Motor neuron (in vitro differentiated cells): ENCODE data around the gene ADRA2C. TPM values are rescaled to one million over a fixed set of nuclear protein-coding genes. Genes with fewer than 3 reads are reported as not detected.

Source experiments
- ATAC-seq, 8 experiments: fragments of 200-7000 bp; cut with Tn5 transposase; replicated peaks in 6 of 8; 2 replicates each; pipeline ENCODE4 v1.8.0; 2021; ENCODE audit warnings: mild to moderate bottlenecking in 8 of 8, moderate library complexity in 8 of 8
- H3K27ac ChIP-seq, 2 donors: fragments of 250-450 bp; sonication (Bioruptor Pico); 2 replicates each; pipeline ENCODE4 v1.9.0; 2021; ENCODE audit warnings: antibody characterized with exemption in 2 of 2, mild to moderate bottlenecking in 2 of 2, moderate library complexity in 1 of 2
- H3K4me1 ChIP-seq, 2 donors: fragments of 250-450 bp; sonication (Bioruptor Pico); replicated peaks in 1 of 2; 2 replicates each; pipeline ENCODE4 v1.6.1; 2021; ENCODE audit warnings: antibody characterized with exemption in 2 of 2, mild to moderate bottlenecking in 2 of 2, moderate library complexity in 1 of 2
- H3K4me3 ChIP-seq, 5 donors: fragments of 250-450 bp; sonication (Bioruptor Pico); 2 replicates each; pipeline ENCODE4 v1.9.0; 2021; ENCODE audit warnings: antibody characterized with exemption in 5 of 5, mild to moderate bottlenecking in 5 of 5, moderate library complexity in 4 of 5
- WGBS, 10 experiments: fragments of 450-650 bp; shearing (Covaris generic); methylation state at CpG; one replicate each; pipeline ENCODE4 v1.0.0; 2022; 5-methylcytosine and 5-hydroxymethylcytosine counted together
- in situ Hi-C, 9 experiments: fragments of 400-800 bp; cut with MboI; loops; one replicate each; pipeline ENCODE4 v1.15.0; 2021; ENCODE audit warnings: low sequenced_read_pairs in 9 of 9, low pct_unique_long_range_greater_than_20kb in 2 of 9; ENCODE audit not compliant: unreplicated experiment in 9 of 9
- total RNA-seq, 8 experiments: library from RNA; unstranded; fragments of 300-600 nt; gene quantifications; 2 replicates each; pipeline versions ENCODE4 v1.2.3 to v1.2.4, GENCODE V29; 2022

Gene ADRA2C
- total RNA-seq, 8 experiments from 2014 or later = 0.24 to 6.9 (median 2.6) TPM

DNA sequence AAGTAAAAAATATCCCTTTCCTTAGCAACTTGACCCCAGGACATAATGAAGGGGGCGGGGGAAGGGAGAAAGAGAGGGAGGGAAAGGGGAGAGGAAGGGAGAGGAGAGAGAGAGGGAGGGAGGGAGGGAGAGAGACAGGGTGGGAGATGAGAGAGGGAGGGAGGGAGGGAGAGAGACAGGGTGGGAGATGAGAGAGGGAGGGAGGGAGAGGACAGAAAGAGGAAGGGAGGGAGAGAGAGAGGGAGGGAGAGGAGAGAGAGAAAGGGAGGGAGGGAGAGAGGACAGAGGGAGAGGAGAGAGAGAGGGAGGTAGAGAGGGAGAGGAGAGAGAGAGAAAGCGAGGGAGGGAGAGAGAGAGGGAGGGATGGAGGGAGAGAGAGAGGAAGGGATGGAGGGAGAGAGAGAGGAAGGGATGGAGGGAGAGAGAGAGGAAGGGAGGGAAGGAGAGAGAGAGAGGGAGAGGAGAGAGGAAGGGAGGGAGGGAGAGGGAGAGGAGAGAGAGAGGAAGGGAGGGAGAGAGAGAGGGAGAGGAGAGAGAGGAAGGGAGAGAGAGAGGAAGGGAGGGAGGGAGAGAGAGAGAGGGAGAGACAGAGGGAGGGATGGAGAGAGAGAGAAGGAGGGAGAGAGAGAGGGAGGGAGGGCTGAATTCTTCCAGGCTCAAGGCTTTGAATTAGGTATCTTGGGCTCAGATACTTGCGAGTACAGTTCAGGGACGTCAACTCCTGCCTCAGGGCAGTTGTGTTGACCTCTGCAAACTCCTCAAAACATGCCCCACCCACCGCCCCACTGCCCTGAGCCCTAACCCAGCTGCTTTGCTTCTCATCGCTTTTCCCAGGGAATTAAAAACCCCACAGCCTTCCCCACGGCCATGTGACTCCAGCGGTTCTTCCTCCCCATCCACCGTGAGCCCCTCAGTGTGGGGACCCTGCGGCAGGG is 40.0 kb upstream of the ADRA2C start:
- Histone ChIP-seq H3K27ac (no peak overlapping the region), H3K4me1 (peaks cover 20 to 27% of the 10 kb centered on the region in 2 donors), H3K4me3 (no peak overlapping the region)
- 19% methylated on average over 3 of the region's 10 CpGs; no CpG with 5 or more reads in 9 of the 10 experiments for WGBS, 10 experiments
- peak in 4 of 8 experiments; percentile 18 to 83 (median 70) for ATAC-seq
- in situ Hi-C loops = no loop called here

DNA sequence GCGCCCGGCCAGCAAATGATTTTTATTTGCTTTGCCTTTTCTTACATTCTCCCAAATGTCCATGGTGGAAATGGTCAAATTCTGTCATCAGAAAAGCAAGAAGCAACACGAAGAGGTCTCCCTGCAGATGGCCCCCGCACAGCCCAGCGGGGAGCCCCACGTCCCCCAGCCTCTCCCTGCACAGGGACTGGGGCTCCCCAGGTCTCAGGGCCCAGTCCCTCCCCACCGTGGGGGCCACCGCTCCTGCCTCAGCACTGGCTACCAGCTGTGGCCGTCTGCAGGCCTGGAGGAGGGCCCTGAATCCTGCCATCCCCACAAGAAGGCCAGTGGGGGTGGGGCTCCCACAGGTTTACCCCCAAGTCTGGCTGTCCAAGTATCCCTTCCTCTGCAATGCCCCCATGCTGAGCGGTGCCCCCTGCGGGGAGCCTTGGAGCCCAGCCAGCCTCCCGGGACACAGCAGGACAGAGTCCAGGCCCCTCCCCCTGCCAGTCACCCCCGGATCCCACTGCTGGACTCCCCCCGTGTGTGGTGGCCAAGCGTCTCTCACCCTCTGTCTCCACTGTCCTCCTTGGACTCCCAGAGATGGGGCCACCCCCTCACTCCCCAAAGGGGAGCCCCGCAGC is 38.2 kb upstream of the ADRA2C start:
- Histone ChIP-seq H3K4me3 (no peak overlapping the region), H3K4me1 (peaks cover 20 to 25% of the 10 kb centered on the region in 2 donors), H3K27ac (no peak overlapping the region)
- WGBS, 10 experiments = 20 to 100% methylated on average over 1 to 2 of the region's 16 CpGs; no CpG with 5 or more reads in 8 of the 10 experiments
- in situ Hi-C loops = no loop called here
- ATAC-seq = no peak

DNA sequence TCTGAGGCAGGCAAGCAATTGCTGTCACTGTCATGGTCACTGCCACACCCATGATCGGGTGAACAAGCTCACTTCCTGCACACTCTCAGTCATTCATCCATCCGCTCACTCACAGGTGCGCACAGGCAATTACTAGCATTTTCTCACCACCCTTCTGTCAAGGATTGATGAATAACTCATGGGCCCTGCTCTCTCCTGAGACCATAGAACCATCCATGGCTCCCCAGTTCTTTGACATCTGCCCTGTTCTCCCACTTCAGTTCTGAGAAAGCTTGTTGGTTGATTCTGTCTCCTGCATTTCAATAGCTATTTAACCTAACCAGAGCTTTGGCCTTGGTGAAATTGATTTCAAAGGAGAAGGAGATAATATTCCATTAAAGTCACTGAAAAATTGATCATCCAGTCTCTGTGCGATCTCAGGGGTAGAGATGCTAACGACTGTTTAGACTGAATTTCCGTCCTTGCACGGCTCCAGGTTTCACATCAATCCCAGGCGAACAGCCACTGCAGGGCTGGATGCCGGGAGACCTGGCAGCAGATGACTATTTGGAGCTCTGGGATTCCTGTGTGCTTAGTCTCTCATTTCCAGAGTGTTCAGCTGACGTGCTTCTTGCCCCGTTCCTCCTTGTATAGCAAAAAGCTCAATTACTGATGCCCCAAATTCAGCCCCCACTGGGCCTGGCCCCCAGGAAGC is 36.9 kb upstream of the ADRA2C start:
- WGBS, 10 experiments = 0 to 100% (median 73%) methylated on average over 1 to 8 of the region's 11 CpGs; no CpG with 5 or more reads in 1 of the 10 experiments
- no peak overlapping the region for H3K4me3 ChIP-seq
- in situ Hi-C loops = no loop called here
- H3K4me1 ChIP-seq = peaks cover 14 to 20% of the 10 kb centered on the region in 2 donors
- no peak overlapping the region for H3K27ac ChIP-seq
- ATAC-seq = no peak

DNA sequence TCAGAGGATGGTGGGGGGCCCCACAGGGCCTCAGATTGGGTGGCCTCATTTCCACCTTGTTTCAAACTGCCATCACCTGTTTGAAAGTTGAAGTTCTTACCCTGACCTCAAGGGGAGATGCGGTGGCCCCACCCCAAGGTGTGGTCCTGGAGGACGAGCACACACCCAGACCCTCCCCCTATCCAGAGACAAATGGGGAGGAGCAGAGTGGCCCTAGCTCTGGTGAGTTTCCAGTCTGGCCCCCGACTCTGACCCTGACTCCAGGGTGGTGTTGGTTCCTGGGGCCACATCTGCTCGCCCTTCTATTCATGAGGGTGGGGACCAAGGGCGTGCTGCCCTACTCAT is 36.3 kb upstream of the ADRA2C start:
- Histone ChIP-seq H3K4me3 (no peak overlapping the region), H3K4me1 (peaks cover 8 to 15% of the 10 kb centered on the region in 2 donors), H3K27ac (no peak overlapping the region)
- WGBS, 10 experiments = 0 to 80% (median 60%) methylated on average over 1 to 2 of the region's 5 CpGs; no CpG with 5 or more reads in 7 of the 10 experiments
- ATAC-seq = no peak
- in situ Hi-C loops = no loop called here

DNA sequence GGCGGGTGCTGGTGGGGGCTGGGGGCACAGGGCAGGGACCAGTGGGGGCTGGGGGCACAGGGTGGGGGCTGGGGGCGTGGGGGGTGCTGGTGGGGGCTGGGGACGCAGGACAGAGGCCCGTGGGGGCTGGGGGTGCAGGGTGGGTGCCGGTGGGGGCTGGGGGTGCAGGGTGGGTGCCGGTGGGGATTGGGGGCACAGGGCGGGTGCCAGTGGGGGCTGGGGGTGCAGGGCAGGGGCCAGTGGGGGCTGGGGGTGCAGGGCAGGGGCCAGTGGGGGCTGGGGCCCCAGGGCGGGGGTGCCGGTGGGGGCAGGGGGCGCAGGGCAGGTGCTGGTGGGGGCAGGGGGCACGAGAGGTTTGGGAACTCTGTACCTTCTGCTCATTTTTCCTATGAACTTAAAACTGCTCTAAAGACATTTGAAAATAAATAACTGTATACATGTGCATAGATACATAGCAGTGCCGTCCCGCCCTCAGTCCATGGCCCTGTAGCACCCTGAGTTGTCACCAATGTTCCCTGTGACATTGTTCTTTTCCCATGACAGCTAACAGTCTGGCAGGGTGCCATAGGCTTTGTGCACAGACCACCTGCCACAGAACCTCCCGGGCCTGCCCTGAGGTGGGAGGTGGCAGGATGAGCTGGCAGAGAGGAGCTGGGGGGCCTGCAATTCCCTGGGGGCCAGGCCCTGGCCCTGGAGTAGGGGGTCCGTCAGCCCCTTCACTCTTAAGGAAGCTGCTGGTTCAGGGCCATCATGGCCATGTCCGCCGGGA is 35.6 kb upstream of the ADRA2C start:
- 80 to 100% (median 83%) methylated on average over 1 of the region's 17 CpGs; no CpG with 5 or more reads in 7 of the 10 experiments for WGBS, 10 experiments
- in situ Hi-C loops = no loop called here
- Histone ChIP-seq H3K4me3 (no peak overlapping the region), H3K4me1 (peaks cover under 1 to 7% of the 10 kb centered on the region in 2 donors), H3K27ac (no peak overlapping the region)
- peak in 2 of 8 experiments; percentile 36 to 41 for ATAC-seq

DNA sequence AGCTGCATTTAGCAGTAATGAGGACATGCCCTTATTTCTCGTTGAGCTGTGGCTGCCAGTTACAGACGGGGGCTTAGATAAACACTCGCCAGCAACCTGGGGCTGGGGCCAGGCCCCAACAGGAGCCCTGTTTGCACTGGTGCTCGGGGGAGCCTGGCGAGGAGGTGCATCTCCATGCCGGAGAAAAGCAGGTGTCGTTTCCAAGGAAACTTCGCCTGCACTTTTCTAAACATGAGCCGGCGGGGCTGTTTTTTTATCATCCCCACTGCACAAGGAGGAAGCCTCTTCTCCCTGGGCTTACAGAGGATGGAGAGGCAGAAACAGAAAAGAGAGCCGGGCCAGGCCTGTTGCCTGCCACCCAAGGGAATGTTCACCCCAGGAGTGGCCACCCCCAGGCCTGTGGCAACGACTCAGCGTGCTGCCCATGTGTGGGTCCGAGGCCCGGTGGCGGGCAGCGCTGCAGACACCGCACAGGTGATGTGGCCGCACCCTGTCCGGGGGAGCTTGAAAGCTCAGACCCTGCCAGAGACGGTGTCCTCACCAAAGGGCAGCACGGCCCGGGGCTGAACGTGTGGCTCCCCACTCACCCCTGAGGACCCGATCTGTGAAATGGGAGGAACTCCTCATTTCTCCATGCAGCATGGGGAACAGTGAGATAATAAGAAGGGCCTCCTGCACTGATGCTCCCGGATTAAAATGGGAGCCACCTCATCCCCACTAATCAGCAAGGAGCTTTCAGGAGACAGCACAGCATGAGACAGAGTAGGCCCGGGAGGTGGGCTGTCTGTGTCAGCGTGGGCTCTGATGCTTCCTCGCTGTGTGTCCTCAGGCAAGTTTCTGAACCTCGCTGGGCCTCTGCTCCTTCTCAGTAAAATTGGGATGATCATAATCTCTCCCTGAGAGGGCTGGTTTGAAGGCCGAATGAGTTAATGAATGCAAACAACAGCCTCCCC is 33.8 kb upstream of the ADRA2C start:
- in situ Hi-C loops = no loop called here
- no peaks in the 10 kb centered on the region for H3K4me1 ChIP-seq
- 24 to 77% (median 67%) methylated on average over 1 to 13 of the region's 31 CpGs; no CpG with 5 or more reads in 2 of the 10 experiments for whole genome bisulfite sequencing, 10 experiments
- no peak overlapping the region for H3K4me3 ChIP-seq
- no peak overlapping the region for H3K27ac ChIP-seq
- peak in 1 of 8 experiments; percentile 52 for ATAC-seq

DNA sequence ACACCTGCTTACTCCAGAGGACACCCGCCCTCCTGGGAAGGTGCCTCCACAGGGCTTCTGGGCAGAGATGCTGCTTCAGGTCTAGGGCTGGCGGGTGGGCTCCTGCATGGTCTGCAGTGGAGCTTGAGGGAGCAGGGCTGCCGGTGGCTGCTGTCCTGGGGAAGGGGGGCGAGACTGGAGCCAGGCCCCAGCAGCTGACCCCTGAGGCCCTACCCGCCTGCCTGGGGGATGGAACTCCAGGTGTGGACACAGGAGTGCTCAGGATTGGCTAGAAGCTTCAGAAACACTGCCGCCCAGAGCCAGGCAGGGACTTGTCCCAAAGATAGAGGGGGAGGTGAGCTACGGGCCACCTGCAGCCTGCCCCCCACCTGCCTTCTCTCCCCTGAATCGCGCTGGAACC is 33.0 kb upstream of the ADRA2C start:
- ATAC-seq = no peak
- WGBS, 10 experiments = 20 to 100% (median 85%) methylated on average over 1 to 2 of the region's 9 CpGs; no CpG with 5 or more reads in 4 of the 10 experiments
- Histone ChIP-seq H3K4me3 (no peak overlapping the region), H3K4me1 (no peaks in the 10 kb centered on the region), H3K27ac (no peak overlapping the region)
- in situ Hi-C loops = no loop called here

DNA sequence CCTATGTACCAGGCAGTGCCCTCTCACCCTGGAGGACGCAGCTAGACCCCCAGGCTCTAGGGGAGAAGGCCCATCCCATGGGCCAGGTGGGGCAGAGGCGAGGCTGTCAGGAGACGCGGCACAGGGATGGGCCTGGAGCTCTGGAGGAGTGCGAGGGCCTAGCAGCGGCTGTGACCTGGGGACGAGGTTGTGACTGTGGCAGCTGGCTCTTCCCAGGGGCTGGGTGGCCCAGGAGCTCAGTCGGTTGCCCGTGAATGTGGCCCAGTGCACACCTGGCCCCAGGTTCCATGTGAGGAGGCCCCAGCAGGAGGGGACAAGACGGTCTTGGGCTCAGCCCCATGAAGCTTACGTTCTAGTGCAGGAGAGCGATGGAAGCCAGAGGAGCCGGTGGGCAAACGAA is 31.0 kb upstream of the ADRA2C start:
- 40 to 100% (median 68%) methylated on average over 2 to 4 of the region's 14 CpGs; no CpG with 5 or more reads in 6 of the 10 experiments for WGBS, 10 experiments
- Histone ChIP-seq H3K4me1 (no peaks in the 10 kb centered on the region), H3K27ac (no peak overlapping the region), H3K4me3 (no peak overlapping the region)
- ATAC-seq = no peak
- in situ Hi-C loops = no loop called here

DNA sequence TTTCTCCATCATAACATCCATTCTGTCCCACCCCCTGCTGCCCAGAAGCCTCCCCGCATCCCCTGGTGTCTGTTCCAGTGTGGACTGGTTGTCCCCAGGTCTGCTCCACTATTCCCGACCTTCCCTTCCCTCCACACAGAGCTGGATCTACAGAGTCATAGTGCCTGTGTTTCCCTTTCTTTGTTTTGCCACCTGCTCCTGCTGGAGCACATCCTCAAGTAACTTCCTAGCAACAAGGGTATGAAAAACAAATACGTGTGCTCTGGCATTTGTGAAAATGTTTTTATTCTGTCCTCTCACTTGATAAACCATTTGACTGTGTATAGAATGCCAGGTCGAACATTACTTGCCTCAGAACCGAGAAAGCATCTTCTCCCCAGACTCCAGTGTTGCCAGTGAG is 29.9 kb upstream of the ADRA2C start:
- no peaks in the 10 kb centered on the region for H3K4me1 ChIP-seq
- no peak overlapping the region for H3K4me3 ChIP-seq
- in situ Hi-C loops = no loop called here
- WGBS, 10 experiments = 0 to 93% (median 49%) methylated on average over 1 to 3 of the region's 5 CpGs; no CpG with 5 or more reads in 2 of the 10 experiments
- H3K27ac ChIP-seq = no peak overlapping the region
- no peak for ATAC-seq

DNA sequence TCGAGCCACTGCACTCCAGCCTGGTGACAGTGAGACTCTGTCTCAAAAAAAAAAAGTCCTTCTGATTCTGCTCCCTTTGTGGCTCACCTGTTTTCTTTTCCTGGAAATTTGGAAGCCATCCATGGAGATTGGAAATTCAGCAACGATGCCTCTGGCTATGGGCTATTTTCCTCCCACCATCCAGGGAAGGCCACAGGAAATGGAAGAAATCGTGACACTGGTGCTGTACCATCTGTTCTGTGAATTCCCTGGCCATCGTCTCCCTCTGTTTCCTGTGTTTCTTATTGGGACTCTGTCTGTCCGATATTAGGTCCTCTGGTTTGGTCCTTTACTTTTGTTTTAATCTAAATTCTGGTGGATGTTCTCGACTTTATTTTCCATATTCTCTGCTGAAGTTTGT is 29.4 kb upstream of the ADRA2C start:
- 0 to 100% (median 69%) methylated on average over 1 to 6 of the region's 6 CpGs for WGBS, 10 experiments
- Histone ChIP-seq H3K27ac (no peak overlapping the region), H3K4me3 (no peak overlapping the region), H3K4me1 (no peaks in the 10 kb centered on the region)
- in situ Hi-C loops = no loop called here
- ATAC-seq = no peak

DNA sequence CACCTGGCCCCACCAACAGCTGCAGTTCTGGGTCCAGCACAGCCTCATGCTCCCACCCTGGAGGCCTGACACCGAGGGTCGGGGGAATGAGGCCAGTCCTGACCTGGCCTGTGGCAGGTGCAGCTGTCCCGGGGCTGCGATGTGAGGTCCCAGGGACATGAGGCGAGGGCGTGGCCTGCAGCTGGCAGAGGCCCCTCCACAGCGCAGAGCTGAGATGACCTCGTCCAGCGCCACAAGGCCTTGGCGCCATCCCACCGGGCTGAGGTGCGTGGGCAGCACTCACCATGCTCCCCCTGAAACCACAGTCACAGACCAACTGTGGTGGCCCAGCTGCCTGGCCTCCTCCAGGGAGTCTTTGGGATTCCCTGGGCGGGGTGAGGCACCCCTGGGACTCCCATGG is 26.6 kb upstream of the ADRA2C start:
- no peak overlapping the region for H3K4me3 ChIP-seq
- no peak for ATAC-seq
- in situ Hi-C loops = no loop called here
- H3K4me1 ChIP-seq = no peaks in the 10 kb centered on the region
- no peak overlapping the region for H3K27ac ChIP-seq
- 70 to 100% (median 82%) methylated on average over 2 to 12 of the region's 13 CpGs; no CpG with 5 or more reads in 7 of the 10 experiments for WGBS, 10 experiments

DNA sequence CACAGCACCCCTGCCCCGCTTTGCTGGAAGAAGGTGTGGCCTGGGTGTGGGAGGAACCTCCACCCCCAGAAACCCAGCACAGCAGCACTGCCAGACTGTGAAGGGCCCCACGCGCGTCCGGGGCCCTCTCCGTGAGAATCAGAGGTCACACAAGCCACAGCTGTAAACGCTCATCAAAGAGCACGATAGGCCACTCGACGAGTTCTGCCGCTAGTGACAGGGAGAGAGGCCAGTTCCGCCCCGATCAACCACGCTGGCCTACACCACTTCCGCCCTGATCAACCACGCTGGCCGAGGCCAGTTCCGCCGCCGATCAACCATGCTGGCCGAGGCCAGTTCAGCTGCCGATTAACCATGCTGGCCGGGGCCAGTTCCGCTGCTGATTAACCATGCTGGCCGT is 25.9 kb upstream of the ADRA2C start:
- no peak for ATAC-seq
- WGBS, 10 experiments = 51 to 90% (median 81%) methylated on average over 4 to 10 of the region's 25 CpGs; no CpG with 5 or more reads in 5 of the 10 experiments
- H3K4me3 ChIP-seq = no peak overlapping the region
- H3K27ac ChIP-seq = no peak overlapping the region
- peaks cover 0 to 3% of the 10 kb centered on the region in 2 donors for H3K4me1 ChIP-seq
- in situ Hi-C loops = no loop called here
